GM19023 (cell line): ENCODE results near the gene CHRNA1.

ENCODE experiments used
- ATAC-seq: cut with Tn5 transposase; IDR thresholded peaks from one replicate; pipeline ENCODE4 v1.9.1; 2021; ENCODE audit warnings: mild to moderate bottlenecking, moderate library complexity; ENCODE audit not compliant: unreplicated experiment

Gene CHRNA1

GRCh38 chr2:174764280-174765255 is at the start of gene CHRNA1:
CHRNA1 (minus strand) TSS chr2:174764472; CDS start chr2:174764394, 78 bp downstream.
- peak; percentile 62 for ATAC-seq

GRCh38 chr2:174812037-174812436 is 47.8 kb upstream of the CHRNA1 start:
- no peak for ATAC-seq

- ATAC-seq: no peak
These were observed 43.7 kb upstream of the CHRNA1 start for GRCh38 chr2:174807931-174808330.

- no peak for ATAC-seq
These were observed 41.5 kb upstream of the CHRNA1 start for GRCh38 chr2:174805803-174806202.

GRCh38 chr2:174802459-174802858 is 38.2 kb upstream of the CHRNA1 start:
- no peak for ATAC-seq

- no peak for ATAC-seq
These were observed 36.3 kb upstream of the CHRNA1 start for GRCh38 chr2:174800436-174801205.

- ATAC-seq: no peak
These were observed 34.5 kb upstream of the CHRNA1 start for GRCh38 chr2:174798801-174799200.

- ATAC-seq: no peak
These were observed 33.6 kb upstream of the CHRNA1 start for GRCh38 chr2:174797781-174798276.

- no peak for ATAC-seq
These were observed 32.1 kb upstream of the CHRNA1 start for GRCh38 chr2:174796319-174796771.

- ATAC-seq: no peak
These were observed 30.6 kb upstream of the CHRNA1 start for GRCh38 chr2:174794851-174795374.

GRCh38 chr2:174792309-174793025 is 28.2 kb upstream of the CHRNA1 start:
- ATAC-seq: no peak

- ATAC-seq: no peak
These were observed 27.5 kb upstream of the CHRNA1 start for GRCh38 chr2:174791746-174792280.

- no peak for ATAC-seq
These were observed 26.7 kb upstream of the CHRNA1 start for GRCh38 chr2:174791020-174791419.

GRCh38 chr2:174789001-174789400 is 24.7 kb upstream of the CHRNA1 start:
- ATAC-seq: no peak

GRCh38 chr2:174788291-174788929 is 24.1 kb upstream of the CHRNA1 start:
- no peak for ATAC-seq

- no peak for ATAC-seq
These were observed 23.4 kb upstream of the CHRNA1 start for GRCh38 chr2:174787487-174788205.

GRCh38 chr2:174786066-174786725 is 21.9 kb upstream of the CHRNA1 start:
- no peak for ATAC-seq

- ATAC-seq: no peak
These were observed 21.2 kb upstream of the CHRNA1 start for GRCh38 chr2:174785481-174785880.

- ATAC-seq: no peak
These were observed 20.6 kb upstream of the CHRNA1 start for GRCh38 chr2:174784909-174785308.
